Pancreas (tissue), 10 donors: ENCODE measurements around the gene SEC31A. TPM values are rescaled to one million over a fixed set of nuclear protein-coding genes. Genes with fewer than 3 reads are reported as not detected.
A peak's percentile ranks its signal among the peaks of the same experiment; 100 is the strongest.

ENCODE experiments used
- ATAC-seq, 4 donors: fragments of 200-7000 bp; cut with Tn5 transposase; one replicate each; pipeline versions ENCODE4 v1.8.0 to v1.9.1; 2020; ENCODE audit warnings: mild to moderate bottlenecking in 4 of 4, moderate library complexity in 4 of 4
- DNase-seq, 6 donors: peaks; one replicate each; pipeline ENCODE4 v3.0.0-alpha.2; 2020
- FAIRE-seq: peaks from 2 replicates; lab custom pipeline; 2012; peaks lifted over from hg19 to GRCh38; lab: Jason Lieb, UNC
- H3K27ac ChIP-seq, 4 donors: fragments of 200-600 bp; sonication (generic); 1 replicate in 3 of 4; 2 replicates in 1 of 4; pipeline versions ENCODE4 v1.5.0 to v1.8.0; 2020
- H3K27me3 ChIP-seq, 4 donors: fragments of 200-600 bp; one replicate each; pipeline ENCODE4 v1.8.0; 2021
- H3K36me3 ChIP-seq, 3 donors: fragments of 200-600 bp; sonication (generic) in 1 of 3; one replicate each; pipeline versions ENCODE4 v1.5.0 to v1.8.0; 2020 to 2021
- H3K4me1 ChIP-seq, 3 donors: fragments of 200-600 bp; one replicate each; pipeline ENCODE4 v1.8.0; 2021
- H3K4me3 ChIP-seq, 4 donors: fragments of 200-600 bp; sonication (generic) in 2 of 4; one replicate each; pipeline versions ENCODE4 v1.5.0 to v1.8.0; 2020 to 2021
- H3K9me3 ChIP-seq, 4 donors: fragments of 200-600 bp; one replicate each; pipeline ENCODE4 v1.8.0; 2021
- WGBS, 2 donors: extraction: QIAGEN DNeasy Blood & Tissue Kit; methylation state at CpG; one replicate each; pipeline ENCODE4 v1.1.7; 2013; 5-methylcytosine and 5-hydroxymethylcytosine counted together
- intact Hi-C, 3 donors: fragments of 100-400 bp; cut with DNase I; formaldehyde crosslinking; loops; one replicate each; pipeline versions ENCODE4 v1.11.1 to v1.14.2; 2022
- polyA plus RNA-seq, 2 donors: library from polyadenylated mRNA; stranded (reverse); fragments of 200-250 nt; gene quantifications; one replicate each; pipeline ENCODE4 v1.2.3, GENCODE V29; 2013
- total RNA-seq, 6 donors: library from RNA; stranded (reverse); fragmentation: NEBNext Ultra II Directional in 4 of 6; extraction: Animal tissue kit (Norgen Biotek cat#: 25700) in 4 of 6; gene quantifications; one replicate each; pipeline versions ENCODE4 v1.2.1 to v1.2.4, GENCODE V29; 2021 to 2023
- TF ChIP-seq, protein P1 (sequence below), 4 donors: fragments of 200-600 bp; sonication (generic) in 3 of 4; IDR thresholded peaks; one replicate each; pipeline versions ENCODE4 v1.5.0 to v1.8.0; 2021; ENCODE audit warnings: antibody characterized with exemption in 4 of 4
- donor health status: healthy with polysubstance abuse.
- donor health status: DM: no; HTN: no; CAD: no; lungs with moderate emphysema.
- donor health status: DM: no; HTN: no; CAD: no.
- donor health status: control.
- donor health status: control.
- donor health status: Bipolar disorder and iron deficiency.
- donor health status: DM: yes; HTN: yes; CAD: no.
- donor health status: DM: no; HTN: no; CAD: no.
- donor health status: DM: no; HTN: no; CAD: no.
- donor health status: DM: yes; HTN: yes; CAD: no.

SEC31A gene
- total and polyA plus RNA-seq, 8 donors, result 123 to 205 (median 169) TPM

DNA sequence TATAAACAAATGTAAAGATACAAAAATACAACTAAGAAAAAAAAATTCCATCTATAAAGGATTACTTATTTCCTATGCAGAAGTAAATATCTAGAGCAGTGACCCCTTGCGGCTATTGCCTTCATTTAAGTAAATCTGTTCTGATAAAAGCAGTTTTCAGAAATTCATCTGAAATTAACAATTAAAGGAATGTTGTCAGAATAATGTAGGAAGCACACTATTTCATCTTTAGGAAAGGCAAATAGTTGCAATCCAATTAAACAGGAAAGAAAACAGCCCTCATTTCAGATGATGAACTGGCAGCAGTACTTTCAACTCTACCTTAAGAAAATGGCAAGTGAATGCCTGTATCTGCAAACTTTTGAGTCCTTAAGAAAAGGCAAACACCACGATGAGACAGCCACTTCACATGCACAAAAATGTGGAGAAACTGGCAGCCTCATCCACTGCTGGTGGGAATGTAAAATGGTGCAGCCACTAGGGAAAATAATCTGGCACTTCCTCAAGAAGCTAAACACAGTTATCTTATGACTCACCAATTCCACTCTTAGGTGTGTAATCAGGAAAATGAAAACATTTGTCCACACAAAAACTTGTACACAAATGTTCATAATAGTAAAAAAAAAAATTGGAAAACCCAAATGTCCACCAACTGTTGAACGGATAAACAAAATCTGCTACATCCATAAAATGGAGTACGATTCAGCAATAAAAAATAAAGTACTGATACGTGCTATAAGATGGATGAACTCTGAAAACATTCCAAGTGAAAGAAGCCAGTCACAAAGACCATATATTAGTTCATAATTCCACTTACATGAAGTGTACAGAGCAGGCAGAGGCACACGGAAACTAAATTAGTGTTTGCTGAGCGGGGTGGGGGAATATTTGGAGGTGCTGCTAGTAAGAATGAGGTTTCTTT lies 7.6 kb upstream of the SEC31A start:
- Histone ChIP-seq H3K27me3 (no peaks in the 10 kb centered on the region), H3K4me3 (peak overlapping the region in 3 of 4 donors; percentile 49 to 76 (median 68)), H3K36me3 (peaks cover 0 to 8% (median 5%) of the 10 kb centered on the region in 3 donors), H3K9me3 (no peaks in the 10 kb centered on the region), H3K4me1 (peaks cover 8 to 23% (median 13%) of the 10 kb centered on the region in 3 donors), H3K27ac (peak overlapping the region in 3 of 4 donors; percentile 18 to 100 (median 99))
- DNase-seq (peak in 3 of 6 donors; percentile 44 to 59 (median 48)), ATAC-seq (peak; percentile 13 to 45 (median 34)), FAIRE-seq (peak; percentile 65)
- 21 to 22% methylated on average over 7 of the region's 7 CpGs for WGBS, 2 donors
- TF ChIP-seq, protein P1, sequence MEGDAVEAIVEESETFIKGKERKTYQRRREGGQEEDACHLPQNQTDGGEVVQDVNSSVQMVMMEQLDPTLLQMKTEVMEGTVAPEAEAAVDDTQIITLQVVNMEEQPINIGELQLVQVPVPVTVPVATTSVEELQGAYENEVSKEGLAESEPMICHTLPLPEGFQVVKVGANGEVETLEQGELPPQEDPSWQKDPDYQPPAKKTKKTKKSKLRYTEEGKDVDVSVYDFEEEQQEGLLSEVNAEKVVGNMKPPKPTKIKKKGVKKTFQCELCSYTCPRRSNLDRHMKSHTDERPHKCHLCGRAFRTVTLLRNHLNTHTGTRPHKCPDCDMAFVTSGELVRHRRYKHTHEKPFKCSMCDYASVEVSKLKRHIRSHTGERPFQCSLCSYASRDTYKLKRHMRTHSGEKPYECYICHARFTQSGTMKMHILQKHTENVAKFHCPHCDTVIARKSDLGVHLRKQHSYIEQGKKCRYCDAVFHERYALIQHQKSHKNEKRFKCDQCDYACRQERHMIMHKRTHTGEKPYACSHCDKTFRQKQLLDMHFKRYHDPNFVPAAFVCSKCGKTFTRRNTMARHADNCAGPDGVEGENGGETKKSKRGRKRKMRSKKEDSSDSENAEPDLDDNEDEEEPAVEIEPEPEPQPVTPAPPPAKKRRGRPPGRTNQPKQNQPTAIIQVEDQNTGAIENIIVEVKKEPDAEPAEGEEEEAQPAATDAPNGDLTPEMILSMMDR (IDR thresholded peaks at IDR 0.05), result peak in 2 of 4 donors; percentile 31
- intact Hi-C loops, result no loop called here

DNA sequence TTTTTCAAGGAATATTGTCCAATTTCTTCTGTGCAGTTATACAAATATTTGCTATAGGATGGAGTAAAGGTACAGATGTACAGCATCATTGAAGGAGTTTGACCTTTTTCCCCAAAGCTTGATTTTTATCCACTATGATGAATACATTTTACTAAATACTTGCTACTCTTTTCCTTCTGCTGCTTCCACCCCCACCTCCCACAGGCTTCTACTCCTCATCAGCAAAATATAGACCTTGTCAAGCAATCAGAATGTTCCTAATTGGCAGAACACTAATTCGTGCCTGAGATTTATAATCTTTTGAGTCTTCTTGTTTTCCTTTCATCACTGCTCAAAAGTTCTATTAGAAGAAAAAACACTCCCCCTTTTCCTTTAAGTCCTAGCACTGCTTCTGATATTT lies 5.8 kb upstream of the SEC31A start:
- Histone ChIP-seq H3K9me3 (no peaks in the 10 kb centered on the region), H3K4me3 (no peak overlapping the region), H3K4me1 (peaks cover 8 to 29% (median 13%) of the 10 kb centered on the region in 3 donors), H3K27me3 (no peaks in the 10 kb centered on the region), H3K36me3 (peaks cover 0 to 14% (median 5%) of the 10 kb centered on the region in 3 donors), H3K27ac (no peak overlapping the region)
- TF ChIP-seq, protein P1 (IDR thresholded peaks at IDR 0.05), result no peak
- intact Hi-C loops, result no loop called here
- 71 to 74% methylated on average over 1 of the region's 1 CpG for WGBS, 2 donors
- no peak for FAIRE-seq
- no peak for DNase-seq
- no peak for ATAC-seq

DNA sequence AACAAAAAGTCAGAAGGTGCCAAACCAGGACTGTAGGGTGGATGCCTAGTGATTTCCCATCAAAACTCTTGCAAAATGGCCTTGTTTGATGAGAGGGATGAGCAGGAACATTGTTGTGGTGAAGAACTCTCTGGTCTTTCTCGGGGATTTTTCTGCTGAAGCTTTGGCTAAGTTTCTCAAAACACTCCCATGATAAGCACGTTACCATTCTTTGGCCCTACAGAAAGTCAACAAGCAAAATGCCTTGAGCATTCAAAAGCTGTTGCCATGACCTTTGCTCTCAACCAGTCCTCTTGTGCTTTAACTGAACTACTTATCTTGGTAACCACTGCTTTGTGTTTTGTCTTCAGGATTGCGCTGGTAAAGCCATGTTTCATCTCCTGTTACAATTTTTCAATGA lies 3.0 kb upstream of the SEC31A start:
- no peak overlapping the region for H3K4me3 ChIP-seq
- no peak for DNase-seq
- peaks cover 8 to 28% (median 16%) of the 10 kb centered on the region in 3 donors for H3K4me1 ChIP-seq
- H3K36me3 ChIP-seq, result peaks cover 0 to 14% (median 5%) of the 10 kb centered on the region in 3 donors
- intact Hi-C loops, result no loop called here
- H3K27ac ChIP-seq, result no peak overlapping the region
- TF ChIP-seq, protein P1 (IDR thresholded peaks at IDR 0.05), result no peak
- 45 to 51% methylated on average over 3 of the region's 3 CpGs for WGBS, 2 donors
- no peaks in the 10 kb centered on the region for H3K9me3 ChIP-seq
- FAIRE-seq, result no peak
- no peak for ATAC-seq
- H3K27me3 ChIP-seq, result no peaks in the 10 kb centered on the region

DNA sequence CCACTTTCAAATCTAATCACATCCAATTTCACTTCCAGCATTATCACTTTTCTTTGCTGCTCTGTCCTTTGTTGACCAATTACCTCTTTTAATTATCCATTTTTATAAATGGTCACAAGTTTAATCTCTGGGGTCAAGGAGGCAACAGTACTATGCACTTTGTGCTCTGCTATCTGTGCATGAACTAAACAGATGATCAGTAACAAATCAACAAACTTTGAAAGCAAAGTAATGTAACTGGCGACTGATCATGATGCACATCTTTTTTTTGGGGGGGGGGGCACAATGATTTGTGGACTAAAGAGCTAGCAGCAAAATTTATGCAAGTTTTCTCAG lies 1.5 kb upstream of the SEC31A start:
- no peak for ATAC-seq
- Histone ChIP-seq H3K27me3 (no peaks in the 10 kb centered on the region), H3K27ac (peak overlapping the region in 1 of 4 donors; percentile 100), H3K36me3 (peaks cover 0 to 14% (median 5%) of the 10 kb centered on the region in 3 donors), H3K9me3 (no peaks in the 10 kb centered on the region), H3K4me1 (peaks cover 8 to 14% (median 13%) of the 10 kb centered on the region in 3 donors), H3K4me3 (no peak overlapping the region)
- TF ChIP-seq, protein P1 (IDR thresholded peaks at IDR 0.05), result no peak
- DNase-seq, result no peak
- no peak for FAIRE-seq
- WGBS, 2 donors, result 41 to 42% methylated on average over 1 of the region's 1 CpG
- intact Hi-C loops, result no loop called here
